HG03045 (cell line): ENCODE measurements around the gene VPS25.
"Not testable (repeated sequence)": the region's sequence is repeated elsewhere in the genome, so short reads cannot be mapped to it uniquely, and the experiment has no call there.

Source experiments
- ATAC-seq: cut with Tn5 transposase; IDR thresholded peaks from one replicate; pipeline ENCODE4 v1.9.1; 2021; ENCODE audit warnings: mild to moderate bottlenecking, moderate library complexity; ENCODE audit not compliant: unreplicated experiment

VPS25 gene

DNA sequence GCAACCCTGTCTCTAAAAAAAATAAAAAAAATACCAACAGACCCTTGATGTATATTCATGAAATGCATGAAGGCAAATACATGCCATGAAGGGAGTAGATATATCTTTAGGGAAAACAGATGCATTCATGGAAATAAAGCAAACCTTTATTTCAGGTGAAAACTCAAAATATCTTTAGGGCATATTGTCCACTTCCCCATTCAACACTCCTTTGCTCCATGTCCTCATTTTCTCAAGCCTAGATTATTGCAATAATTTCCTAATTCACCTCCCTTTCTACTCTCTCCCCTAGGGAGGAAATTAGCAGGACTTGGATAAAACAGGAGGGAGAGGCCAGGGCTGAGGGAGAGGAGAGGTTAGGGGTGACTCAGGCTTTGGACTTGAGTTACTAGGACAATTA, 5.7 kb upstream of the VPS25 start:
- no peak for ATAC-seq

DNA sequence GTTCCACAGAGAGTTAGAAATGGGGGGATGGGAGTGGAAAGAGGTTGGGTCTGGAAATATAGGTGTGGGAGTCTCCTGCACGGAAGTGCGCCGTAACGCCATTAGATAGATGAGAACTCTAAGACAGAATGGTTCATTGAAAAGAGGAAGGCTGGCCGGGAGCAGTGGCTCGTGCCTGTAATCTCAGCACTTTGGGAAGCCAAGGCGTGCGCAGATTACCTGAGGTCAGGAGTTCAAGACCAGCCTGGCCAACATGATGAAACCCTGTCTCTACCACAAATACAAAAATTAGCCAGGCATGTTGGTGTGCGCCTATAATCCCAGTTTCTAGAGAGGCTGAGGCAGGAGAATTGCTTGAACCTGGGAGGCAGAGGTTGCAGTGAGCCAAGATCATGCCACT, 5.2 kb upstream of the VPS25 start:
- ATAC-seq = not testable (repeated sequence)

DNA sequence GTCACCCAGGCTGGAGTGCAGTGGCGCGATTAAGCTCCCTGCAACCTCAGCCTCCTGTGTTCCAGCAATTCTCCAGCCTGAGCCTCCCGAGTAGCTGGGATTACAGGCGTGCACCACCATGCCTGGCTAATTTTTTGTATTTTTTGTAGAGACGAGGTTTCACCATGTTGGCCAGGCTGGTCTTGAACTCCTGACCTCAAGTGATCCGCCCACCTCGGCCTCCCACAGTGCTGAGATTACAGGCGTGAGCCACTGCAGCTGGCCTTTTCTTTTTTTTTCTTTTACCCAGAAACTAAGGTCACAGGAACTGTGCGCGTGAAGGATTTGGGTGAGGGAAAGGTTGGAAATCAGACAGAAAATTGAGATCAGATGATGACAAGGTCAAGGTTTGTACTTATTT, 3.3 kb upstream of the VPS25 start:
- not testable (repeated sequence) for ATAC-seq

- no peak for ATAC-seq
Observed at GRCh38 chr17:42772945-42773289, 332 bp upstream of the VPS25 start.

- ATAC-seq = no peak
Observed at GRCh38 chr17:42774066-42774745, 957 bp downstream of the VPS25 start.

DNA sequence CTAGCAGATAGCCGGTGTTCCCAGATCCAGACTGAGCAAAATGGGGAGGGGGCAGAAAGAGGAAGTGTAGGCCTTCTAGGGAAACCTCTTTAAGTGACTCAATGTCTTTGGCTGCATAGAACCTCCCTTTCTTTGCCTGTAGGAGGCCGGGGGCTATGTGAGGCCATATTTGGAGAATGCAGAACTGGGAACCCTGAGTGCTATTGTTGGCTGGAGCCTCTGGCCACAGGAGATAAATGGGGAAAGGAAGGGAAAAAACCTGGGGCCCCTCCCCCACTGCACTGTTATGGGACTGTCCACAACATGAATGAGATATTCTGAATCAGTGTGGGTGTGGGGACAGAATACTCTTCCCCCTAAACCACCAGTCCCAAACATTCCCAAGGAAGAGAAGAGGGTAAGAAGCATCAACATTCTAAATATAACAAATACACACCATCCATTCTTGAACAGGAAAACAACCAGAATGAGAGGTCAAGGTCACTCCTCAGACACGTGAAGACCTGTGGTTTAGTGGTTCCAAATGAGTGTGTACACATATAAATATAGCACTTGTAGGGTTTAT, 2.4 kb downstream of the VPS25 start:
- no peak for ATAC-seq

- ATAC-seq = no peak
Observed at GRCh38 chr17:42778570-42778969, 5.3 kb downstream of the VPS25 start.

GRCh38 chr17:42779304-42779935, 6.2 kb downstream of the VPS25 start:
- no peak for ATAC-seq

GRCh38 chr17:42779936-42780850, 6.9 kb downstream of the VPS25 start, which contains the start of gene WNK4:
TSS of gene WNK4 (plus strand) at chr17:42780610. CDS start at chr17:42780699, 89 bp downstream.
- ATAC-seq = no peak

DNA sequence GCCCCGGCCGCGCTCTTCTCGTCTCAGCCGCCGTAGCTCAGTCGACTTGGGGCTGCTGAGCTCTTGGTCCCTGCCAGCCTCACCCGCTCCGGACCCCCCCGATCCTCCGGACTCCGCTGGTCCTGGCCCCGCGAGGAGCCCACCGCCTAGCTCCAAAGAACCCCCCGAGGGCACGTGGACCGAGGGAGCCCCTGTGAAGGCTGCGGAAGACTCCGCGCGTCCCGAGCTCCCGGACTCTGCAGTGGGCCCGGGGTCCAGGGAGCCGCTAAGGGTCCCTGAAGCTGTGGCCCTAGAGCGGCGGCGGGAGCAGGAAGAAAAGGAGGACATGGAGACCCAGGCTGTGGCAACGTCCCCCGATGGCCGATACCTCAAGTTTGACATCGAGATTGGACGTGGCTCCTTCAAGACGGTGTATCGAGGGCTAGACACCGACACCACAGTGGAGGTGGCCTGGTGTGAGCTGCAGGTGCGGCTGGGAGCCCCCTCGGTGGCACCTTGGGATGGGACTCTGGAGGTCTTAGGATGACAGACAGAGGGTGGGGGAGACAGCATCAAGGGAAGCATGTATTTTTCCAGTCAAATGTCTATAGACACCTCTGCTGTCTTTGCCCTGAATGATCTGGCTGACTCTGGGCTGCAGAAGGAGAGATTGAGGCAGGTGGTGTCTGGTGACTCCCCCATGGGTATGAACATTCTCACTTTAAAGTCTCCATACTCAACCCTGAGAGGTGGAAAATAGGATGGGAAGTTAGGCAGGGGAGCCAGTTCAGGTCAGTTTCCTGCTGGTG, 7.8 kb downstream of the VPS25 start:
- ATAC-seq = no peak

DNA sequence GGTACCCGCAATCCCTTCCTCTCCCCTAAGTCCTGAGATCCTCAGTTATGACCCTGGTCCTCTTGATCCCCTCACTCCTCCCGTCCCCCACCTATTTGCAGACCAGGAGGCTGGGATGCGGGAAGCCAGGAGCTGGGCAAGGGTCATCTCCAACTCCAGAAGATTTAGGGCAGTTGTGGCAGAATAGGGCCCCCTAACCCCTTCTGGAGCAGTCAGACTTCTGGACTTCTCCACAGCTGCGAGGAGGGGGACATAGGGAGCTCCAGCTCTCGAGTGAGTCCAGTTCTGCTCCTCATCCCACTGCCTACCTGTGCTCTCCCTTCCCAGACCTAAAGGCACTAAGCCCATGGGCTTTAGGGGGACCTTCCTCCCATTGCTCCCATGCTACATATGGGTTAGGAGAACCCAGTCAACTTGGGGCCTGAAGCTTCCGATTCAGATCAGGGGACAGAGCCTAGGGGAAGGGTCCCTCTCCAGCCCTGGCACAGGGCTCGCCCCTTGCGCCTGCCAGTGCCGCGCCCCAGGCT, 8.5 kb downstream of the VPS25 start:
- ATAC-seq = no peak

DNA sequence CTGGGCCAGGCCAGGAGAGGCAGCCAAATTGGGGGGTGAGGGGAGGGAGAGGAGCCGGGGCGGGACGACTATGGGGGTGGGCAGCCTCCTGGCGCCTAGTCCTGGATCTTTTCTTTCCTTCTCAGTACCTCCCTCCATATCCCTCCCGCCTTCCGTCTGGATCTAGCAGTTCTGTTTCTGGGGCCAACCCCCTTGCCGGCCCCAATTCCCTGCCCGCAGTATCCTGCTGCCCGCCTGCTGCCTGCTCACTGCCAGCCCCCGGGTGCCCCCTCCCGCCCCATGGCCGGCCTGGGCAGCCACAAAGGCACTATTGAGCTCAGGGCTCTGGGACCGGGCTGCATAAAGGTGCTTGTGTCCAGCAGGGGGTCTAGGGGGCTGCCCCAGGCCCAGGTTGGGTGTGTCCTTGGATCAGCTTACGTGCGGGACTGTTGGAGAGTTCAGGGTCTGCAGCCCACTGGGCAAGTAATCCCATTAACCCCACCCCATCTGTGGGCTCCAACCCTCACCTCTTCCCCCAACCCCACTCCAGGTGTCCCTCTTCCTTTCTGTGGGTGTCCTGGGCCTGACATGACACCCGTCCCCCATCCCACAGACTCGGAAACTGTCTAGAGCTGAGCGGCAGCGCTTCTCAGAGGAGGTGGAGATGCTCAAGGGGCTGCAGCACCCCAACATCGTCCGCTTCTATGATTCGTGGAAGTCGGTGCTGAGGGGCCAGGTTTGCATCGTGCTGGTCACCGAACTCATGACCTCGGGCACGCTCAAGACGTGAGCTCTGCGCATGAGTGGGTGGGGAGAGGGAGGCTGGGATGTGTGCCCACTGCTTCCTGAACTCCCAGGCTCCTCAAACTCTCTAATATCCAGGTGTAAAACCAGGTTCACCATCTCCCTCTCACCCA, 9.2 kb downstream of the VPS25 start:
- ATAC-seq = no peak

- ATAC-seq = no peak
Observed at GRCh38 chr17:42783062-42783790, 10.0 kb downstream of the VPS25 start.

GRCh38 chr17:42783791-42784138, 10.5 kb downstream of the VPS25 start:
- no peak for ATAC-seq

DNA sequence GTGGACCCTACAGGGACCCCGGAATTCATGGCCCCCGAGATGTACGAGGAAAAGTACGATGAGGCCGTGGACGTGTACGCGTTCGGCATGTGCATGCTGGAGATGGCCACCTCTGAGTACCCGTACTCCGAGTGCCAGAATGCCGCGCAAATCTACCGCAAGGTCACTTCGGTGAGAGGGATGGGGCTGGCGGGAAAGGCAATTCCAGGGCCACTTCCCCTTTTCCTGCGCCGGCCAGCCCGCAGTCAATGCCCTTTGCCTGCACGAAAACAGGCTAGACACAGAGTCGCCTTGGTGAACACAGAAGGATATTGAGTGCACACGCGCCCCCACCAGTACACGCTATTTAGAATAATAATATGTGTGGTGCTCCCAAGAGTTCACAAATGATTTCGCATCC, 11.2 kb downstream of the VPS25 start:
- ATAC-seq = no peak

- no peak for ATAC-seq
Observed at GRCh38 chr17:42784811-42785592, 11.8 kb downstream of the VPS25 start.

- ATAC-seq = no peak
Observed at GRCh38 chr17:42787266-42787665, 14.0 kb downstream of the VPS25 start.

DNA sequence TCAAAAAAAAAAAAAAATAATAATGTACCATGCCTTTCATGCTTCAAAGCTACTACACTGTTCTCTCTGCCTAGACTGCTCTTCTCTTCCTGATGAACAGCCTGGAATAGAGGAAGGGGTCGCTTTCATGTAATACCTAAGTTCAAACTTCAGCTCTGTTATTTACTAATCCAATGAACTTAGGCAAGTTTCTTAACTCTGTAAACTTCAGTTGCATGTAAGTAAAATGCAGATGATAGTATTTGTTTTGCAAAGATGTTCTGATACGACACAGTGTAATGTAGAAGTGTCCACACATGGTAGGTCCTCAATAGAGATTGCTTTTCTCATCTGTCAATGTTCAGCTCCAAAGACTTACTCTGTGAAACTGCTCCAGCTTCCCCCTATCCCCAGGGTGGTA, 18.7 kb downstream of the VPS25 start:
- ATAC-seq = no peak
